ENCODE results near the gene MAP2K2.

The MAP2K2 gene

GRCh38 chr19:4063369-4064148 is 60.4 kb downstream of the MAP2K2 start:
- no peak overlapping the region for H2BK5ac ChIP-seq (ENCODE audit: low read depth, low read length, poor library complexity, severe bottlenecking)
- peak overlapping the region; percentile 81 for H3K4me2 ChIP-seq (ENCODE audit: low read length, poor library complexity, severe bottlenecking)
- WGBS: 48% methylated on average over 31 of the region's 31 CpGs
- H3K9me3 ChIP-seq (ENCODE audit: control insufficient read depth, low read length): no peaks in the 10 kb centered on the region
- H4K8ac ChIP-seq (ENCODE audit: low read length): no peak overlapping the region
- no peak overlapping the region for H2BK120ac ChIP-seq (ENCODE audit: low read depth, low read length)
- H3K14ac ChIP-seq (ENCODE audit: low read length in 2 of 2): peak overlapping the region in 1 of 2 experiments; percentile 26
- H3K4ac ChIP-seq (ENCODE audit: low read depth in 1 of 2, low read length in 2 of 2): no peak overlapping the region
- no peaks in the 10 kb centered on the region for H3K79me1 ChIP-seq (replicated peaks; ENCODE audit: low read length, poor library complexity, severe bottlenecking)
- no peak for DNase-seq
- H3K23ac ChIP-seq (ENCODE audit: low read length in 2 of 2): peak overlapping the region in 1 of 2 experiments; percentile 81
- H3K4me3 ChIP-seq (ENCODE audit: insufficient read depth in 1 of 2, low read depth in 1 of 2, low read length in 2 of 2): peak overlapping the region; percentile 85
- peaks cover 59% of the 10 kb centered on the region for H3K4me1 ChIP-seq (ENCODE audit: control insufficient read depth, insufficient read depth, low read depth, low read length)
- no peak overlapping the region for H2AFZ ChIP-seq (ENCODE audit: low read depth, low read length)
- peak overlapping the region; percentile 3 for H3K27ac ChIP-seq (ENCODE audit: low read length, poor library complexity, severe bottlenecking)
- H3K27me3 ChIP-seq (ENCODE audit: control insufficient read depth in 1 of 2, insufficient read depth in 1 of 2, low read length in 2 of 2): no peaks in the 10 kb centered on the region
- H4K91ac ChIP-seq (ENCODE audit: low read length): no peak overlapping the region
- peak overlapping the region; percentile 92 for H3K9ac ChIP-seq (ENCODE audit: low read length)
- H3K18ac ChIP-seq (ENCODE audit: low read depth in 1 of 2, low read length in 2 of 2): no peak overlapping the region
- H2BK12ac ChIP-seq (ENCODE audit: low read length in 2 of 2): no peak overlapping the region
- H3K36me3 ChIP-seq (ENCODE audit: control insufficient read depth in 1 of 2, insufficient read depth in 2 of 2, low read depth in 1 of 2, low read length in 2 of 2): peaks cover 19 to 50% of the 10 kb centered on the region in 2 experiments
- no peak overlapping the region for H2AK5ac ChIP-seq (ENCODE audit: low read length, severe bottlenecking)
- no peak overlapping the region for H2BK15ac ChIP-seq (ENCODE audit: low read depth, poor library complexity, severe bottlenecking)

- peak overlapping the region; percentile 81 for H3K4me2 ChIP-seq (ENCODE audit: low read length, poor library complexity, severe bottlenecking)
- peaks cover 60% of the 10 kb centered on the region for H3K4me1 ChIP-seq (ENCODE audit: control insufficient read depth, insufficient read depth, low read depth, low read length)
Measured at GRCh38 chr19:4062419-4063368, 61.2 kb downstream of the MAP2K2 start.

GRCh38 chr19:4061683-4062418 is 62.1 kb downstream of the MAP2K2 start:
- no peak overlapping the region for H2AFZ ChIP-seq (ENCODE audit: low read depth, low read length)
- peak overlapping the region; percentile 83 for H2AK5ac ChIP-seq (ENCODE audit: low read length, severe bottlenecking)
- DNase-seq: no peak
- H3K14ac ChIP-seq (ENCODE audit: low read length in 2 of 2): peak overlapping the region in 1 of 2 experiments; percentile 75
- H2BK12ac ChIP-seq (ENCODE audit: low read length in 2 of 2): peak overlapping the region in 1 of 2 experiments; percentile 57
- H3K4ac ChIP-seq (ENCODE audit: low read depth in 1 of 2, low read length in 2 of 2): no peak overlapping the region
- H3K27me3 ChIP-seq (ENCODE audit: control insufficient read depth in 1 of 2, insufficient read depth in 1 of 2, low read length in 2 of 2): no peaks in the 10 kb centered on the region
- peak overlapping the region; percentile 92 for H3K9ac ChIP-seq (ENCODE audit: low read length)
- H2BK5ac ChIP-seq (ENCODE audit: low read depth, low read length, poor library complexity, severe bottlenecking): no peak overlapping the region
- peak overlapping the region in 1 of 2 experiments; percentile 57 for H3K23ac ChIP-seq (ENCODE audit: low read length in 2 of 2)
- no peak overlapping the region for H4K91ac ChIP-seq (ENCODE audit: low read length)
- no peak overlapping the region for H2BK120ac ChIP-seq (ENCODE audit: low read depth, low read length)
- no peak overlapping the region for H2BK15ac ChIP-seq (ENCODE audit: low read depth, poor library complexity, severe bottlenecking)
- H3K4me2 ChIP-seq (ENCODE audit: low read length, poor library complexity, severe bottlenecking): peak overlapping the region; percentile 42
- H4K8ac ChIP-seq (ENCODE audit: low read length): peak overlapping the region; percentile 69
- H3K27ac ChIP-seq (ENCODE audit: low read length, poor library complexity, severe bottlenecking): peak overlapping the region; percentile 1
- WGBS: 87% methylated on average over 29 of the region's 29 CpGs
- H3K36me3 ChIP-seq (ENCODE audit: control insufficient read depth in 1 of 2, insufficient read depth in 2 of 2, low read depth in 1 of 2, low read length in 2 of 2): peaks cover 19 to 59% of the 10 kb centered on the region in 2 experiments
- no peaks in the 10 kb centered on the region for H3K9me3 ChIP-seq (ENCODE audit: control insufficient read depth, low read length)
- H3K18ac ChIP-seq (ENCODE audit: low read depth in 1 of 2, low read length in 2 of 2): peak overlapping the region in 1 of 2 experiments; percentile 53
- no peaks in the 10 kb centered on the region for H3K79me1 ChIP-seq (replicated peaks; ENCODE audit: low read length, poor library complexity, severe bottlenecking)
- peaks cover 59% of the 10 kb centered on the region for H3K4me1 ChIP-seq (ENCODE audit: control insufficient read depth, insufficient read depth, low read depth, low read length)
- peak overlapping the region in 1 of 2 experiments; percentile 85 for H3K4me3 ChIP-seq (ENCODE audit: insufficient read depth in 1 of 2, low read depth in 1 of 2, low read length in 2 of 2)

More at GRCh38 chr19:4062419-4063368, 61.2 kb downstream of the MAP2K2 start:
- Histone ChIP-seq H2BK120ac (ENCODE audit: low read depth, low read length) (no peak overlapping the region), H3K9ac (ENCODE audit: low read length) (peak overlapping the region; percentile 92), H2AK5ac (ENCODE audit: low read length, severe bottlenecking) (no peak overlapping the region), H3K27ac (ENCODE audit: low read length, poor library complexity, severe bottlenecking) (no peak overlapping the region), H2BK5ac (ENCODE audit: low read depth, low read length, poor library complexity, severe bottlenecking) (no peak overlapping the region), H3K18ac (ENCODE audit: low read depth in 1 of 2, low read length in 2 of 2) (no peak overlapping the region), H2AFZ (ENCODE audit: low read depth, low read length) (no peak overlapping the region), H3K9me3 (ENCODE audit: control insufficient read depth, low read length) (no peaks in the 10 kb centered on the region), H3K23ac (ENCODE audit: low read length in 2 of 2) (peak overlapping the region in 1 of 2 experiments; percentile 81), H2BK15ac (ENCODE audit: low read depth, poor library complexity, severe bottlenecking) (no peak overlapping the region), H3K4me3 (ENCODE audit: insufficient read depth in 1 of 2, low read depth in 1 of 2, low read length in 2 of 2) (peak overlapping the region; percentile 85), H3K27me3 (ENCODE audit: control insufficient read depth in 1 of 2, insufficient read depth in 1 of 2, low read length in 2 of 2) (no peaks in the 10 kb centered on the region), H2BK12ac (ENCODE audit: low read length in 2 of 2) (no peak overlapping the region), H3K4ac (ENCODE audit: low read depth in 1 of 2, low read length in 2 of 2) (no peak overlapping the region), H4K91ac (ENCODE audit: low read length) (no peak overlapping the region), H4K8ac (ENCODE audit: low read length) (no peak overlapping the region), H3K14ac (ENCODE audit: low read length in 2 of 2) (peak overlapping the region in 1 of 2 experiments; percentile 41), H3K79me1 (replicated peaks; ENCODE audit: low read length, poor library complexity, severe bottlenecking) (no peaks in the 10 kb centered on the region), H3K36me3 (ENCODE audit: control insufficient read depth in 1 of 2, insufficient read depth in 2 of 2, low read depth in 1 of 2, low read length in 2 of 2) (peaks cover 19 to 53% of the 10 kb centered on the region in 2 experiments)
- DNase-seq: no peak
- WGBS: 94% methylated on average over 29 of the region's 30 CpGs
